IPS-18a (cell line): ENCODE measurements around the gene RPL27A.

ENCODE experiments used
- H3K27ac ChIP-seq: one replicate; pipeline ENCODE4 v1.5.1; 2013; ENCODE audit warnings: low read length
- H3K27me3 ChIP-seq: one replicate; pipeline ENCODE4 v1.6.1; 2013; ENCODE audit warnings: mild to moderate bottlenecking, low read length; ENCODE audit not compliant: control insufficient read depth, insufficient read depth
- H3K36me3 ChIP-seq: one replicate; pipeline ENCODE4 v1.6.1; 2013; ENCODE audit warnings: low read depth, low read length; ENCODE audit not compliant: control insufficient read depth
- H3K4me1 ChIP-seq: one replicate; pipeline ENCODE4 v1.6.1; 2013; ENCODE audit warnings: low read depth, low read length; ENCODE audit not compliant: control insufficient read depth
- H3K4me3 ChIP-seq: one replicate; pipeline ENCODE4 v1.5.1; 2013; ENCODE audit warnings: low read length
- H3K9ac ChIP-seq: one replicate; pipeline ENCODE4 v1.6.1; 2013; ENCODE audit warnings: mild to moderate bottlenecking, low read length, moderate library complexity
- H3K9me3 ChIP-seq: one replicate; pipeline ENCODE4 v1.6.1; 2013; ENCODE audit warnings: low read depth, low read length; ENCODE audit not compliant: control insufficient read depth

The RPL27A gene

GRCh38 chr11:8729067-8729466 lies 46.5 kb downstream of the RPL27A start:
- Histone ChIP-seq H3K27ac (no peak overlapping the region), H3K9me3 (no peaks in the 10 kb centered on the region), H3K9ac (no peak overlapping the region), H3K36me3 (peaks cover 3% of the 10 kb centered on the region), H3K4me1 (peaks cover 6% of the 10 kb centered on the region), H3K4me3 (no peak overlapping the region), H3K27me3 (no peaks in the 10 kb centered on the region)

GRCh38 chr11:8729837-8730696 lies 47.5 kb downstream of the RPL27A start:
- Histone ChIP-seq H3K36me3 (peaks cover 3% of the 10 kb centered on the region), H3K9ac (no peak overlapping the region), H3K27me3 (no peaks in the 10 kb centered on the region), H3K27ac (no peak overlapping the region), H3K4me1 (no peaks in the 10 kb centered on the region), H3K9me3 (no peaks in the 10 kb centered on the region), H3K4me3 (no peak overlapping the region)

GRCh38 chr11:8730697-8731020 lies 48.1 kb downstream of the RPL27A start:
- H3K9ac ChIP-seq = no peak overlapping the region
- H3K9me3 ChIP-seq = no peaks in the 10 kb centered on the region
- H3K27me3 ChIP-seq = no peaks in the 10 kb centered on the region
- no peak overlapping the region for H3K4me3 ChIP-seq
- no peaks in the 10 kb centered on the region for H3K4me1 ChIP-seq
- H3K36me3 ChIP-seq = peaks cover 2% of the 10 kb centered on the region
- no peak overlapping the region for H3K27ac ChIP-seq

GRCh38 chr11:8731647-8732323 lies 49.2 kb downstream of the RPL27A start:
- Histone ChIP-seq H3K4me3 (no peak overlapping the region), H3K9me3 (no peaks in the 10 kb centered on the region), H3K4me1 (no peaks in the 10 kb centered on the region), H3K27me3 (no peaks in the 10 kb centered on the region), H3K36me3 (no peaks in the 10 kb centered on the region), H3K9ac (no peak overlapping the region), H3K27ac (no peak overlapping the region)

GRCh38 chr11:8732324-8732670 lies 49.7 kb downstream of the RPL27A start:
- H3K36me3 ChIP-seq = no peaks in the 10 kb centered on the region
- no peak overlapping the region for H3K4me3 ChIP-seq
- no peaks in the 10 kb centered on the region for H3K4me1 ChIP-seq
- no peak overlapping the region for H3K9ac ChIP-seq
- no peaks in the 10 kb centered on the region for H3K9me3 ChIP-seq
- H3K27me3 ChIP-seq = no peaks in the 10 kb centered on the region
- no peak overlapping the region for H3K27ac ChIP-seq

- H3K9me3 ChIP-seq = no peaks in the 10 kb centered on the region
- H3K4me1 ChIP-seq = no peaks in the 10 kb centered on the region
- H3K4me3 ChIP-seq = no peak overlapping the region
- H3K9ac ChIP-seq = no peak overlapping the region
- no peaks in the 10 kb centered on the region for H3K27me3 ChIP-seq
- H3K36me3 ChIP-seq = no peaks in the 10 kb centered on the region
- no peak overlapping the region for H3K27ac ChIP-seq
These were observed 50.2 kb downstream of the RPL27A start for GRCh38 chr11:8732748-8733241.

GRCh38 chr11:8733852-8734251 lies 51.3 kb downstream of the RPL27A start:
- H3K4me1 ChIP-seq = no peaks in the 10 kb centered on the region
- H3K27me3 ChIP-seq = no peaks in the 10 kb centered on the region
- H3K27ac ChIP-seq = no peak overlapping the region
- no peak overlapping the region for H3K9ac ChIP-seq
- no peak overlapping the region for H3K4me3 ChIP-seq
- H3K36me3 ChIP-seq = peaks cover 4% of the 10 kb centered on the region
- no peaks in the 10 kb centered on the region for H3K9me3 ChIP-seq

- Histone ChIP-seq H3K4me3 (no peak overlapping the region), H3K9me3 (no peaks in the 10 kb centered on the region), H3K4me1 (no peaks in the 10 kb centered on the region), H3K36me3 (peaks cover 4% of the 10 kb centered on the region), H3K27ac (no peak overlapping the region), H3K27me3 (no peaks in the 10 kb centered on the region), H3K9ac (no peak overlapping the region)
These were observed 52.5 kb downstream of the RPL27A start for GRCh38 chr11:8735094-8735493.

GRCh38 chr11:8739309-8739793 lies 56.8 kb downstream of the RPL27A start:
- H3K27ac ChIP-seq = no peak overlapping the region
- H3K36me3 ChIP-seq = peaks cover 4% of the 10 kb centered on the region
- H3K4me1 ChIP-seq = no peaks in the 10 kb centered on the region
- no peaks in the 10 kb centered on the region for H3K9me3 ChIP-seq
- H3K27me3 ChIP-seq = no peaks in the 10 kb centered on the region
- H3K9ac ChIP-seq = no peak overlapping the region
- no peak overlapping the region for H3K4me3 ChIP-seq
